ENCODE measurements around the gene PPA1.

- TF ChIP-seq, protein P1, sequence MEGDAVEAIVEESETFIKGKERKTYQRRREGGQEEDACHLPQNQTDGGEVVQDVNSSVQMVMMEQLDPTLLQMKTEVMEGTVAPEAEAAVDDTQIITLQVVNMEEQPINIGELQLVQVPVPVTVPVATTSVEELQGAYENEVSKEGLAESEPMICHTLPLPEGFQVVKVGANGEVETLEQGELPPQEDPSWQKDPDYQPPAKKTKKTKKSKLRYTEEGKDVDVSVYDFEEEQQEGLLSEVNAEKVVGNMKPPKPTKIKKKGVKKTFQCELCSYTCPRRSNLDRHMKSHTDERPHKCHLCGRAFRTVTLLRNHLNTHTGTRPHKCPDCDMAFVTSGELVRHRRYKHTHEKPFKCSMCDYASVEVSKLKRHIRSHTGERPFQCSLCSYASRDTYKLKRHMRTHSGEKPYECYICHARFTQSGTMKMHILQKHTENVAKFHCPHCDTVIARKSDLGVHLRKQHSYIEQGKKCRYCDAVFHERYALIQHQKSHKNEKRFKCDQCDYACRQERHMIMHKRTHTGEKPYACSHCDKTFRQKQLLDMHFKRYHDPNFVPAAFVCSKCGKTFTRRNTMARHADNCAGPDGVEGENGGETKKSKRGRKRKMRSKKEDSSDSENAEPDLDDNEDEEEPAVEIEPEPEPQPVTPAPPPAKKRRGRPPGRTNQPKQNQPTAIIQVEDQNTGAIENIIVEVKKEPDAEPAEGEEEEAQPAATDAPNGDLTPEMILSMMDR (IDR thresholded peaks at IDR 0.05) = no peak
- no peak for TF ChIP-seq POLR2A (IDR thresholded peaks at IDR 0.05)
- no peak for TF ChIP-seq EP300 (IDR thresholded peaks at IDR 0.05)
- no peak for TF ChIP-seq POLR2AphosphoS5 (IDR thresholded peaks at IDR 0.05)
These were observed 23.2 kb upstream of the PPA1 start for GRCh38 chr10:70256463-70256862.

All from sigmoid colon (tissue), 4 donors.